IMR-90 (cell line): Measurements from ENCODE around the gene OVOL1. TPM values are rescaled to one million over a fixed set of nuclear protein-coding genes. Genes with fewer than 3 reads are reported as not detected.

ENCODE experiments used
- ATAC-seq: fragments of 200-7000 bp; cut with Tn5 transposase; 2 replicates; pipeline ENCODE4 v1.9.1; 2020; ENCODE audit warnings: low read depth, mild to moderate bottlenecking, moderate library complexity
- BruUV-seq: library from RNA; stranded (reverse); fragments of 400-500 nt; replicated peaks from 2 replicates; lab custom pipeline; 2021; lab: Mats Ljungman, UMichigan
- CTCF ChIA-PET: fragments of 300-600 bp; formaldehyde crosslinking; extraction: SDS; loops from one replicate; lab custom pipeline; 2021; ENCODE audit warnings: antibody characterized with exemption; lab: Yijun Ruan, JAX
- POLR2A ChIA-PET: fragments of 300-600 bp; sonication (Branson Sonifier 250); formaldehyde crosslinking; loops from one replicate; lab custom pipeline; 2022; ENCODE audit warnings: antibody characterized with exemption; ENCODE audit not compliant: unreplicated experiment; lab: Charles Lee
- DNase-seq: peaks from one replicate; pipeline ENCODE4 v3.0.0; 2013
- H2AFZ ChIP-seq: replicated peaks from 2 replicates; pipeline ENCODE3; 2013; ENCODE audit warnings: low read length, mild to moderate bottlenecking; ENCODE audit not compliant: poor library complexity
- H2AK5ac ChIP-seq: 2 replicates; pipeline ENCODE4 v1.6.1; 2013; ENCODE audit warnings: low read depth, low read length, inconsistent platforms
- H2AK9ac ChIP-seq: replicated peaks from 2 replicates; pipeline ENCODE3; 2013; ENCODE audit warnings: mild to moderate bottlenecking, low read depth, low read length, moderate library complexity; ENCODE audit not compliant: poor library complexity
- H2BK120ac ChIP-seq: 2 replicates; pipeline ENCODE4 v1.6.1; 2013; ENCODE audit warnings: low read depth, low read length, inconsistent platforms
- H2BK15ac ChIP-seq: 3 replicates; pipeline ENCODE4 v1.6.1; 2013; ENCODE audit warnings: low read depth, low read length, inconsistent platforms
- H2BK20ac ChIP-seq: 2 replicates; pipeline ENCODE4 v1.6.1; 2013; ENCODE audit warnings: low read depth, mild to moderate bottlenecking, inconsistent platforms, low read length, moderate library complexity
- H2BK5ac ChIP-seq: 2 replicates; pipeline ENCODE4 v1.6.1; 2013; ENCODE audit warnings: mild to moderate bottlenecking, low read depth, low read length, inconsistent platforms; ENCODE audit not compliant: poor library complexity, severe bottlenecking
- H3K14ac ChIP-seq: replicated peaks from 2 replicates; pipeline ENCODE4 v1.6.1; 2013; ENCODE audit warnings: low read depth, low read length, inconsistent platforms
- H3K18ac ChIP-seq: 2 replicates; pipeline ENCODE4 v1.6.1; 2013; ENCODE audit warnings: low read depth, low read length, control low read depth
- H3K23ac ChIP-seq: 2 replicates; pipeline ENCODE4 v1.6.1; 2013; ENCODE audit warnings: low read depth, low read length, inconsistent platforms
- H3K27ac ChIP-seq: 2 replicates; pipeline ENCODE4 v1.5.1; 2013; ENCODE audit warnings: mild to moderate bottlenecking, control low read depth, low read length; ENCODE audit not compliant: insufficient read depth
- H3K27me3 ChIP-seq: 2 replicates; pipeline ENCODE4 v1.6.1; 2013; ENCODE audit warnings: low read length; ENCODE audit not compliant: control insufficient read depth, insufficient read depth
- H3K36me3 ChIP-seq: 2 replicates; pipeline ENCODE4 v1.6.1; 2013; ENCODE audit warnings: low read length, mixed read lengths; ENCODE audit not compliant: control insufficient read depth, insufficient read depth
- H3K4ac ChIP-seq: 2 replicates; pipeline ENCODE4 v1.6.1; 2013; ENCODE audit warnings: low read depth, low read length, inconsistent platforms
- H3K4me1 ChIP-seq: 2 replicates; pipeline ENCODE4 v1.6.1; 2013; ENCODE audit warnings: low read length, mixed read lengths; ENCODE audit not compliant: control insufficient read depth, insufficient read depth
- H3K4me2 ChIP-seq: 2 replicates; pipeline ENCODE4 v1.6.1; 2013; ENCODE audit warnings: low read depth, mild to moderate bottlenecking, control low read depth, low read length, moderate library complexity
- H3K4me3 ChIP-seq: 2 replicates; pipeline ENCODE4 v1.5.1; 2013; ENCODE audit warnings: low read depth, mild to moderate bottlenecking, control low read depth, low read length, moderate library complexity; ENCODE audit not compliant: insufficient read depth
- H3K56ac ChIP-seq: 2 replicates; pipeline ENCODE4 v1.6.1; 2013; ENCODE audit warnings: low read length, inconsistent platforms; ENCODE audit not compliant: insufficient read depth; ENCODE audit errors: extremely low read depth
- H3K79me1 ChIP-seq, 2 experiments: 2 replicates each; pipeline ENCODE4 v1.6.1; 2013; ENCODE audit warnings: low read length in 2 of 2, inconsistent platforms in 1 of 2, low read depth in 1 of 2
- H3K9ac ChIP-seq: 2 replicates; pipeline ENCODE4 v1.6.1; 2013; ENCODE audit warnings: low read depth, low read length, control low read depth
- H3K9me1 ChIP-seq: 2 replicates; pipeline ENCODE4 v1.6.1; 2013; ENCODE audit warnings: low read length, inconsistent platforms; ENCODE audit not compliant: insufficient read depth
- H3K9me3 ChIP-seq: 2 replicates; pipeline ENCODE4 v1.6.1; 2013; ENCODE audit warnings: low read length; ENCODE audit not compliant: control insufficient read depth, insufficient read depth
- H4K20me1 ChIP-seq: 2 replicates; pipeline ENCODE4 v1.6.1; 2013; ENCODE audit warnings: low read length, inconsistent platforms; ENCODE audit not compliant: insufficient read depth
- H4K5ac ChIP-seq: 2 replicates; pipeline ENCODE4 v1.6.1; 2013; ENCODE audit warnings: mild to moderate bottlenecking, low read depth, low read length, control low read depth
- H4K8ac ChIP-seq, 2 experiments: 2 replicates each; pipeline ENCODE4 v1.6.1; 2013; ENCODE audit warnings: low read depth in 2 of 2, low read length in 2 of 2, control low read depth in 1 of 2, inconsistent platforms in 1 of 2
- H4K91ac ChIP-seq: 2 replicates; pipeline ENCODE4 v1.6.1; 2013; ENCODE audit warnings: low read depth, low read length, inconsistent platforms; ENCODE audit not compliant: insufficient read depth
- BHLHE40 ChIP-seq: fragments of 150-350 bp; IDR thresholded peaks from 2 replicates; pipeline ENCODE4 v1.6.1; 2016; ENCODE audit warnings: mild to moderate bottlenecking, low read depth, low read length
- FOS ChIP-seq: fragments of 150-350 bp; IDR thresholded peaks from 2 replicates; pipeline ENCODE4 v1.6.1; 2016; ENCODE audit warnings: low read depth, low read length
- MAFK ChIP-seq: IDR thresholded peaks from 2 replicates; pipeline ENCODE4 v1.6.1; 2012; ENCODE audit warnings: low read depth, low read length, improper control_type of control experiment
- MXI1 ChIP-seq: IDR thresholded peaks from 2 replicates; pipeline ENCODE4 v1.6.1; 2012; ENCODE audit warnings: low read depth, mild to moderate bottlenecking, low read length, moderate library complexity, borderline replicate concordance
- NFE2L2 ChIP-seq: fragments of 150-350 bp; IDR thresholded peaks from 2 replicates; pipeline ENCODE4 v1.6.1; 2016; ENCODE audit warnings: low read depth, mild to moderate bottlenecking, low read length
- POLR2A ChIP-seq: IDR thresholded peaks from 2 replicates; pipeline ENCODE4 v1.6.1; 2012; ENCODE audit warnings: mild to moderate bottlenecking, low read depth, low read length
- RAD21 ChIP-seq: IDR thresholded peaks from 2 replicates; pipeline ENCODE4 v1.6.1; 2012; ENCODE audit warnings: low read length, improper control_type of control experiment
- RCOR1 ChIP-seq: IDR thresholded peaks from 2 replicates; pipeline ENCODE4 v1.6.1; 2012; ENCODE audit warnings: mild to moderate bottlenecking, low read length, improper control_type of control experiment; ENCODE audit not compliant: insufficient replicate concordance
- RFX5 ChIP-seq: IDR thresholded peaks from 2 replicates; pipeline ENCODE4 v1.8.0; 2012; ENCODE audit warnings: low read depth, mild to moderate bottlenecking, low read length, moderate library complexity
- SMC3 ChIP-seq: fragments of 150-350 bp; IDR thresholded peaks from 2 replicates; pipeline ENCODE4 v1.6.1; 2016; ENCODE audit warnings: low read depth, mild to moderate bottlenecking, antibody characterized with exemption, low read length, moderate library complexity
- USF2 ChIP-seq: fragments of 150-350 bp; IDR thresholded peaks from 2 replicates; pipeline ENCODE4 v1.6.1; 2017; ENCODE audit warnings: mild to moderate bottlenecking, antibody characterized with exemption, low read length, low read depth
- whole genome bisulfite sequencing, 2 experiments: methylation state at CpG; one replicate each; pipeline versions ENCODE4 v1.1.5 to v1.1.7; 2013; ENCODE audit warnings: missing lambda C conversion rate in 2 of 2; ENCODE audit not compliant: insufficient read length in 1 of 2; ENCODE audit errors: extremely low coverage in 2 of 2; 5-methylcytosine and 5-hydroxymethylcytosine counted together
- dilution Hi-C: fragments of 300-500 bp; cut with HindIII; formaldehyde crosslinking; loops from one replicate; pipeline ENCODE4 v1.14.3; 2018; ENCODE audit warnings: low sequenced_read_pairs; ENCODE audit not compliant: unreplicated experiment
- in situ Hi-C: fragments of 300-500 bp; cut with MboI; formaldehyde crosslinking; loops from 3 replicates; pipeline ENCODE4 v1.14.3; 2019; ENCODE audit warnings: low sequenced_read_pairs, inconsistent platforms, mixed read lengths
- intact Hi-C: fragments of 100-400 bp; cut with micrococcal nuclease; formaldehyde crosslinking; loops from 2 replicates; pipeline ENCODE4 v1.10.0; 2022
- polyA plus RNA-seq, 3 experiments: library from polyadenylated mRNA; depleted of rRNA; stranded (reverse); fragments of >200 nt; gene quantifications; 2 replicates each; pipeline ENCODE4 v1.2.3, GENCODE V29; 2012; ENCODE audit warnings: low replicate concordance in 1 of 3
- total RNA-seq: library from RNA; depleted of rRNA; stranded (reverse); fragments of >200 nt; gene quantifications from 2 replicates; pipeline ENCODE4 v1.2.3, GENCODE V29; 2012
- TF ChIP-seq, protein P1 (sequence below): conservative IDR thresholded peaks from 2 replicates; pipeline ENCODE4 v1.5.1; 2012; ENCODE audit warnings: mild to moderate bottlenecking, low read depth, low read length, improper control_type of control experiment

Gene OVOL1
- total and polyA plus RNA-seq, 2 of the 4 experiments (the other 2 are of a cell fraction) = not detected

DNA sequence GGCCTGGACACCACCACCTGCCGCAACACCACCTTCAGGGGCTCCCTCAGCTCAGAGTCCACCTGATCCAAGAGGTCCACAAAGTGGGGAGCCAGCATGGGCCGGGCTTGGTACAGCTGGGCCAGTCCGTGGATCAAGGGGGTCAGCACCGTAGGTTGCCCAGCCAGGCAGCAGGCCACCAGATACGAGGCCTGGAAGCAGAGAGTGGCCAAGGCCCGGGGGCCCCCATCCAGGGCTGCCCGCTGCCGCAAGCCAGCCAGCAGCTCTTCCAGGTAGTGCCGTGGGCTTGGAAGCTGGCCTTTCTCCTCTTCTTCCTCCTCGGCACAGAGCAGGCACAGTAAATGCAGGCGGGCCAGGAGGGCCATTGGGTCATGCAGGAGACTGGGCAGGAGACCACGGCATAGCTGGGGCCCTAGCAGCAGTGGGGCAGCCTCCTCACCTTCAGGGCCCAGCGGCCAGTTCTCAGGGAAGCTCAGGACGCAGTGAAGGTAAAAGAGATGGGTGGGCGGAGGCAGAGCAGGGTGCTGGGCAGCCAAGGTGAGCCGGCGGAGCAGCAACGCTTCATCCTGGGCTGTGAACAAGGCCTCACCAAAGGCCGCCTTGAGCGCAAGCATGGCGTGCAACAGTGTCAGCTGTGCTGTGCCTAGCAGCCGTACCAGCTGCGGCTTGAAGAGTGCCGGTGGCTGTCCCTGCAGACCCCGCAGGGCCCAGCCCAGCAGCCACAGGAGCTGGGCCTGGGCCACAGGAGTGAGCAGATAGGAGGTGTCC, 7.8 kb upstream of the OVOL1 start:
- no peak overlapping the region for H2BK15ac ChIP-seq
- H4K8ac ChIP-seq = no peak overlapping the region
- H2BK20ac ChIP-seq = no peak overlapping the region
- ATAC-seq (no peak), DNase-seq (no peak)
- H3K14ac ChIP-seq = no peak overlapping the region; the same call in 1 of the 2 replicates
- in situ Hi-C loops = no loop called here
- no peak overlapping the region for H2BK120ac ChIP-seq
- dilution Hi-C loops = no loop called here
- no peak overlapping the region for H3K23ac ChIP-seq
- H3K4me3 ChIP-seq = no peak overlapping the region
- H4K91ac ChIP-seq = no peak overlapping the region
- 97% methylated on average over 19 of the region's 25 CpGs; no CpG with 5 or more reads in 1 of the 2 experiments for WGBS, 2 experiments
- H3K18ac ChIP-seq = no peak overlapping the region
- H3K4me1 ChIP-seq = peaks cover 3% of the 10 kb centered on the region; the same call in 1 of the 2 replicates
- no peak overlapping the region for H2BK5ac ChIP-seq
- BruUV-seq = no TSS peak
- no peaks in the 10 kb centered on the region for H3K9me3 ChIP-seq
- H2AK9ac ChIP-seq = peak overlapping the region; percentile 50
- ChIA-PET POLR2A (interaction anchor here (0.6 kb wide), 2 partner anchors 79 to 205 kb away, joined by 3 read pairs; no protein-coding TSS in a partner anchor), CTCF (interaction anchor here (0.6 to 1.5 kb wide), 7 partner anchors 12 to 106 kb away, joined by 3 to 10 read pairs (median 3); partner anchors contain the start of genes KAT5 and RNASEH2C)
- H3K79me1 ChIP-seq = peaks cover 22 to 51% of the 10 kb centered on the region in 2 experiments
- peaks cover 12% of the 10 kb centered on the region; the same call in 1 of the 2 replicates for H3K27me3 ChIP-seq
- peak overlapping the region; percentile 34 for H2AFZ ChIP-seq
- no peak overlapping the region for H3K4ac ChIP-seq
- H4K20me1 ChIP-seq = peaks cover 25% of the 10 kb centered on the region
- peaks cover 21% of the 10 kb centered on the region; the same call in 1 of the 2 replicates for H3K36me3 ChIP-seq
- no peak overlapping the region; the same call in 1 of the 2 replicates for H3K9ac ChIP-seq
- H3K4me2 ChIP-seq = peak overlapping the region; percentile 4; the same call in 1 of the 2 replicates
- intact Hi-C loops = no loop called here
- no peak overlapping the region for H4K5ac ChIP-seq
- TF ChIP-seq MXI1 (no peak), POLR2A (no peak), NFE2L2 (no peak), RCOR1 (no peak), RFX5 (no peak), USF2 (no peak), MAFK (no peak), RAD21 (no peak), BHLHE40 (no peak), SMC3 (no peak), FOS (no peak)
- TF ChIP-seq, protein P1, sequence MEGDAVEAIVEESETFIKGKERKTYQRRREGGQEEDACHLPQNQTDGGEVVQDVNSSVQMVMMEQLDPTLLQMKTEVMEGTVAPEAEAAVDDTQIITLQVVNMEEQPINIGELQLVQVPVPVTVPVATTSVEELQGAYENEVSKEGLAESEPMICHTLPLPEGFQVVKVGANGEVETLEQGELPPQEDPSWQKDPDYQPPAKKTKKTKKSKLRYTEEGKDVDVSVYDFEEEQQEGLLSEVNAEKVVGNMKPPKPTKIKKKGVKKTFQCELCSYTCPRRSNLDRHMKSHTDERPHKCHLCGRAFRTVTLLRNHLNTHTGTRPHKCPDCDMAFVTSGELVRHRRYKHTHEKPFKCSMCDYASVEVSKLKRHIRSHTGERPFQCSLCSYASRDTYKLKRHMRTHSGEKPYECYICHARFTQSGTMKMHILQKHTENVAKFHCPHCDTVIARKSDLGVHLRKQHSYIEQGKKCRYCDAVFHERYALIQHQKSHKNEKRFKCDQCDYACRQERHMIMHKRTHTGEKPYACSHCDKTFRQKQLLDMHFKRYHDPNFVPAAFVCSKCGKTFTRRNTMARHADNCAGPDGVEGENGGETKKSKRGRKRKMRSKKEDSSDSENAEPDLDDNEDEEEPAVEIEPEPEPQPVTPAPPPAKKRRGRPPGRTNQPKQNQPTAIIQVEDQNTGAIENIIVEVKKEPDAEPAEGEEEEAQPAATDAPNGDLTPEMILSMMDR = no peak
- no peak overlapping the region for H3K56ac ChIP-seq
- H2AK5ac ChIP-seq = peak overlapping the region; percentile 75; the same call in 1 of the 2 replicates
- H3K27ac ChIP-seq = no peak overlapping the region
- H3K9me1 ChIP-seq = peaks cover 10% of the 10 kb centered on the region
